ENCODE results near the gene TLE2.
A peak's percentile ranks its signal among the peaks of the same experiment; 100 is the strongest.
"Not testable (repeated sequence)": the region's sequence is repeated elsewhere in the genome, so short reads cannot be mapped to it uniquely, and the experiment has no call there.

Gene TLE2

GRCh38 chr19:3055741-3056416 is 26.8 kb upstream of the TLE2 start:
- DNase-seq, result no peak

- DNase-seq, result no peak
Measured at GRCh38 chr19:3054972-3055740, 26.1 kb upstream of the TLE2 start.

- DNase-seq, result no peak
Measured at GRCh38 chr19:3054265-3054971, 25.3 kb upstream of the TLE2 start.

GRCh38 chr19:3053780-3054179 is 24.7 kb upstream of the TLE2 start:
- DNase-seq, result no peak

GRCh38 chr19:3053218-3053621 is 24.1 kb upstream of the TLE2 start:
- DNase-seq, result no peak

- DNase-seq, result not testable (repeated sequence)
Measured at GRCh38 chr19:3050016-3050415, 20.9 kb upstream of the TLE2 start.

GRCh38 chr19:3049089-3049488 is 20.0 kb upstream of the TLE2 start:
- DNase-seq, result no peak

- no peak for DNase-seq
Measured at GRCh38 chr19:3048190-3048533, 19.1 kb upstream of the TLE2 start.

GRCh38 chr19:3047496-3048189 is 18.6 kb upstream of the TLE2 start:
- peak; percentile 58 for DNase-seq

- no peak for DNase-seq
Measured at GRCh38 chr19:3046698-3047495, 17.8 kb upstream of the TLE2 start.

- no peak for DNase-seq
Measured at GRCh38 chr19:3045885-3046697, 17.0 kb upstream of the TLE2 start.

- no peak for DNase-seq
Measured at GRCh38 chr19:3045191-3045590, 16.1 kb upstream of the TLE2 start.

GRCh38 chr19:3042621-3043267 is 13.7 kb upstream of the TLE2 start:
- DNase-seq, result no peak

- DNase-seq, result no peak
Measured at GRCh38 chr19:3041761-3042620, 12.9 kb upstream of the TLE2 start.

- no peak for DNase-seq
Measured at GRCh38 chr19:3041327-3041726, 12.2 kb upstream of the TLE2 start.

- DNase-seq, result no peak
Measured at GRCh38 chr19:3039641-3040077, 10.6 kb upstream of the TLE2 start.

GRCh38 chr19:3039125-3039524 is 10.0 kb upstream of the TLE2 start:
- DNase-seq, result no peak

- no peak for DNase-seq
Measured at GRCh38 chr19:3038214-3038613, 9.1 kb upstream of the TLE2 start.

- DNase-seq, result not testable (repeated sequence)
Measured at GRCh38 chr19:3036977-3037544, 8.0 kb upstream of the TLE2 start.

Data from T-helper 9 cell (primary cell).